Heart left ventricle (tissue), 16 donors: ENCODE data around the gene MRPL36. TPM values are rescaled to one million over a fixed set of nuclear protein-coding genes. Genes with fewer than 3 reads are reported as not detected.

ENCODE experiments used
- ATAC-seq, 4 donors: fragments of 200-7000 bp; cut with Tn5 transposase; one replicate each; pipeline ENCODE4 v1.9.1; 2020 to 2022; ENCODE audit warnings: moderate library complexity in 4 of 4, mild to moderate bottlenecking in 3 of 4, moderate number of reproducible peaks in 1 of 4
- DNase-seq, 5 donors: peaks; one replicate each; pipeline ENCODE4 v3.0.0-alpha.2; 2020
- H3K27ac ChIP-seq, 12 donors: fragments of 200-600 bp; sonication (generic) in 4 of 12; one replicate each; pipeline versions ENCODE4 v1.5.0 to v1.8.0; 2016 to 2022; ENCODE audit warnings: mild to moderate bottlenecking in 2 of 12
- H3K27me3 ChIP-seq, 9 donors: fragments of 200-600 bp; sonication (generic) in 2 of 9; one replicate each; pipeline versions ENCODE4 v1.5.1 to v1.8.0; 2016 to 2022; ENCODE audit warnings: mild to moderate bottlenecking in 3 of 9
- H3K36me3 ChIP-seq, 9 donors: fragments of 200-600 bp; sonication (generic) in 2 of 9; one replicate each; pipeline versions ENCODE4 v1.5.0 to v1.8.0; 2018 to 2022; ENCODE audit warnings: mild to moderate bottlenecking in 2 of 9
- H3K4me1 ChIP-seq, 12 donors: fragments of 200-600 bp; sonication (generic) in 4 of 12; one replicate each; pipeline versions ENCODE4 v1.5.0 to v1.8.0; 2016 to 2022; ENCODE audit warnings: mild to moderate bottlenecking in 3 of 12
- H3K4me3 ChIP-seq, 12 donors: fragments of 200-600 bp; sonication (generic) in 4 of 12; one replicate each; pipeline versions ENCODE4 v1.5.0 to v1.8.0; 2017 to 2022; ENCODE audit warnings: mild to moderate bottlenecking in 9 of 12, moderate library complexity in 4 of 12
- H3K9me3 ChIP-seq, 12 donors: fragments of 200-600 bp; sonication (generic) in 4 of 12; one replicate each; pipeline versions ENCODE4 v1.5.0 to v1.8.0; 2016 to 2022; ENCODE audit warnings: mild to moderate bottlenecking in 1 of 12
- CTCF ChIP-seq, 12 donors: fragments of 200-600 bp; sonication (generic) in 4 of 12; IDR thresholded peaks; one replicate each; pipeline versions ENCODE4 v1.5.0 to v1.8.0; 2018 to 2022; ENCODE audit warnings: antibody characterized with exemption in 12 of 12, mild to moderate bottlenecking in 5 of 12
- POLR2A ChIP-seq, 2 donors: fragments of 450-650 bp; IDR thresholded peaks; one replicate each; pipeline ENCODE4 v1.6.1; 2017; ENCODE audit warnings: antibody characterized with exemption in 2 of 2, mild to moderate bottlenecking in 2 of 2, moderate library complexity in 2 of 2
- WGBS, 4 donors: extraction: QIAGEN DNeasy Blood & Tissue Kit in 2 of 4; methylation state at CpG; one replicate each; pipeline versions ENCODE4 v1.1.5 to v1.1.7; 2013 to 2018; 5-methylcytosine and 5-hydroxymethylcytosine counted together
- intact Hi-C, 10 donors: fragments of 100-400 bp; cut with DNase I; formaldehyde crosslinking; loops; one replicate each; pipeline versions ENCODE4 v1.11.1 to v1.14.2; 2022
- polyA plus RNA-seq, 2 donors: library from polyadenylated mRNA; stranded (reverse); fragments of 200-250 nt; gene quantifications; one replicate each; pipeline ENCODE4 v1.2.3, GENCODE V29; 2013
- total RNA-seq, 9 donors: library from RNA; depleted of rRNA in 2 of 9; stranded (reverse); fragments of >200 nt in 2 of 9; fragmentation: NEBNext Ultra II Directional in 3 of 9; extraction: Animal tissue kit (Norgen Biotek cat#: 25700) in 3 of 9; gene quantifications; one replicate each; pipeline versions ENCODE4 v1.1.0 to v1.2.4, GENCODE V29; 2016 to 2023
- donor health status: ischemic (EF 13 %, LVEDD 7.1; RV severe dilation, severe dysfunction).
- donor health status: healthy with polysubstance abuse.
- donor health status: DM: no; HTN: yes; CAD: no.
- donor health status: DM: no; HTN: no; CAD: no.
- donor health status: ischemic (EF 25% LVEDD 6.9; RV normal size, moderate dysfunction).
- donor health status: ischemic (EF 25% LVEDD 5.7; RV mildly dilated, moderate dysfunction).
- donor health status: healthy.
- donor health status: DM: yes; HTN: yes; CAD: no.
- donor health status: ischemic (EF 35%, LVEDD 5.7; RV mildly dilated, moderate dysfunction).
- donor health status: nonischemic (EF 11% LVEDD 7.7; RV severe dilation, severe dysfunction).
- donor health status: DM: yes; HTN: yes; CAD: no.
- donor health status: PGD.
- donor health status: ischemic (EF 29% LVEDD 5.4; RV normal size, mild dysfunction).
- donor health status: nonischemic (EF 23%, LVEDD 6.1; RV moderate dilation, normal function).

The MRPL36 gene
- total and polyA plus RNA-seq, 11 donors: 45.6 to 107 (median 56.4) TPM

GRCh38 chr5:1823381-1824034 is 23.9 kb upstream of the MRPL36 start:
- intact Hi-C loops: no loop called here
- 86 to 96% (median 95%) methylated on average over 11 to 12 of the region's 12 CpGs for WGBS, 4 donors
- DNase-seq: no peak

GRCh38 chr5:1821862-1822261 is 22.2 kb upstream of the MRPL36 start:
- peak in 1 of 5 donors; percentile 9 for DNase-seq
- H3K27ac ChIP-seq: no peak overlapping the region
- no peaks in the 10 kb centered on the region for H3K27me3 ChIP-seq
- ATAC-seq: no peak
- WGBS, 4 donors: 91 to 95% (median 94%) methylated on average over 8 of the region's 8 CpGs
- H3K9me3 ChIP-seq: no peaks in the 10 kb centered on the region
- no peak overlapping the region for H3K4me3 ChIP-seq
- intact Hi-C loops: no loop called here
- H3K36me3 ChIP-seq: peaks cover 0 to 90% (median 66%) of the 10 kb centered on the region in 9 donors
- no peak for TF ChIP-seq POLR2A (IDR thresholded peaks at IDR 0.05)
- TF ChIP-seq CTCF (IDR thresholded peaks at IDR 0.05): no peak
- no peaks in the 10 kb centered on the region for H3K4me1 ChIP-seq

More at GRCh38 chr5:1823381-1824034, 23.9 kb upstream of the MRPL36 start:
- ATAC-seq: no peak
- H3K9me3 ChIP-seq: no peaks in the 10 kb centered on the region
- H3K4me3 ChIP-seq: no peak overlapping the region
- no peaks in the 10 kb centered on the region for H3K4me1 ChIP-seq
- peaks cover 0 to 74% (median 49%) of the 10 kb centered on the region in 9 donors for H3K36me3 ChIP-seq
- no peak overlapping the region for H3K27ac ChIP-seq
- H3K27me3 ChIP-seq: no peaks in the 10 kb centered on the region
- no peak for TF ChIP-seq POLR2A (IDR thresholded peaks at IDR 0.05)
- TF ChIP-seq CTCF (IDR thresholded peaks at IDR 0.05): no peak

GRCh38 chr5:1820926-1821325 is 21.3 kb upstream of the MRPL36 start:
- Histone ChIP-seq H3K27me3 (no peaks in the 10 kb centered on the region), H3K27ac (no peak overlapping the region), H3K36me3 (peaks cover 0 to 93% (median 70%) of the 10 kb centered on the region in 9 donors), H3K4me1 (no peaks in the 10 kb centered on the region), H3K9me3 (no peaks in the 10 kb centered on the region), H3K4me3 (no peak overlapping the region)
- intact Hi-C loops: no loop called here
- WGBS, 4 donors: 96 to 99% (median 98%) methylated on average over 4 of the region's 4 CpGs
- DNase-seq: no peak
- ATAC-seq: no peak
- TF ChIP-seq POLR2A (IDR thresholded peaks at IDR 0.05): no peak
- TF ChIP-seq CTCF (IDR thresholded peaks at IDR 0.05): no peak

- Histone ChIP-seq H3K36me3 (peaks cover under 1 to 93% (median 72%) of the 10 kb centered on the region in 9 donors), H3K27ac (no peak overlapping the region), H3K9me3 (no peaks in the 10 kb centered on the region), H3K4me3 (no peak overlapping the region), H3K27me3 (no peaks in the 10 kb centered on the region), H3K4me1 (no peaks in the 10 kb centered on the region)
- 85 to 88% (median 86%) methylated on average over 12 of the region's 12 CpGs for WGBS, 4 donors
- DNase-seq (no peak), ATAC-seq (no peak)
- intact Hi-C loops: no loop called here
- TF ChIP-seq POLR2A (IDR thresholded peaks at IDR 0.05) (no peak), CTCF (IDR thresholded peaks at IDR 0.05) (no peak)
These were observed 20.7 kb upstream of the MRPL36 start for GRCh38 chr5:1820381-1820780.
